CD4-positive, alpha-beta T cell treated with Interleukin-15 for 4 hours (primary cell): ENCODE measurements around the gene ASCC3.

Experiments used
- DNase-seq: peaks from one replicate; pipeline ENCODE4 v3.0.0-alpha.2; 2020; ENCODE audit warnings: low spot score

The ASCC3 gene

DNA sequence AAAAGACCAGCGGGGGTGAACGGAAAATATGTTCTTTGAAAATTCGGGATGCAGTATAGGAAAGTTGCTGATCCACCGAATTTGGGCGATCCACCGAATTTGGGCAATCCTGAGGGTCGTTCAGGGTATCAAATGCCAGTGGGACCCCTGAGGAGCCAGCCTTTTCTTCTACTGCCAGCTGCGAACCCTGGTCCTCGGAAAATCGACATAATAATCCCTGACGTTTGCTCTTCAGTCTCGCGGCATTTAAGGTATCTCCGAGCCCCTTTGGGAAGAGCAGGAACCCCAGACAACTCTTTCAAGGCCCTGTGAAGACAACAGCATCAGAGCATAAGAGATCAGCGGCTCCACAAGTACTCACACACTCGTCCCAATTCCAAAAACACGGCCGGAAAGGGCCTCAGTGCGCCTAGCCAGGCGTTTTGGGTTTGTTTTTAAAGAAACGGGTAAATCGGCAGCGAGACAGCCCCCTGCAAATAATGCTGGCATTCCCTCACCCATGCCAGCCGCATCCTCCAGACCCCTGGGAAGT is 417.4 kb downstream of the ASCC3 start:
- no peak for DNase-seq

- DNase-seq = no peak
Measured at GRCh38 chr6:100462706-100463629, 418.2 kb downstream of the ASCC3 start.

DNA sequence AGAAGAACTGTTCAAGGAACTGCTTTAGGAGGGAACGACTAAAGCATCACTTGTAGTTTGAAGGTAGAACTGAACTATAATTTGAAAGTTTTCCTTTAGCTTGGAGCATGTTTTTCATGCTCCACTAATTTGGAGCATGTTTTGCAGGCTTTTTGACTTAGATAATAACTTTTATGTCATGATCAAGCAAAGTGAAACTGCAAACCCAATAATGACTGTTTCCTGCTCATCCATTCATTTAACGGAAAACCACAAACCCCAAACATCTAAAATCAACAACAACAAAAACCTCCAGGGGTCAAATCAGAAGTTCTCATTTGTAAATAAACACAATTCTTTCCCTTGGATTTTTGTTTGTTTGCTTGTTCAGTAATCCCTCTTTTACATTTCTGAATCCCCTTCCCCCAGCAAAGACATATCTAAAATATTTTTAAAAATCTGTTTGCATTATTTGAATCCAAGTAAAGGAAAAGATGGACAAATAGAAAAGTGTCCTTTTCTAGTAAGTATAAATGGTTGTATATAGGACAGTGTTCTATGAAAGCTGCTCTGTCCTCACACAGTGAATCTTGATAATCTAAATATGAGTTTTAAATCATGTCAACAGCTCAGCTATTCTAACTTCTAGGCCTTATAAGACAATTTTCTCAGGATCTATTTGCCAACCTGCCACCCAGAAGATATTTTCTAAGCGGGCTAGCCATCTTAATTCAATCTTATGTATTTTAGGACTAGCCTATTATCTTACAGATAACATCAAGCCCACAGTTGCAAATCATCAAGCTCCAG is 419.0 kb downstream of the ASCC3 start:
- no peak for DNase-seq

- no peak for DNase-seq
Measured at GRCh38 chr6:100461278-100461916, 419.7 kb downstream of the ASCC3 start.

DNA sequence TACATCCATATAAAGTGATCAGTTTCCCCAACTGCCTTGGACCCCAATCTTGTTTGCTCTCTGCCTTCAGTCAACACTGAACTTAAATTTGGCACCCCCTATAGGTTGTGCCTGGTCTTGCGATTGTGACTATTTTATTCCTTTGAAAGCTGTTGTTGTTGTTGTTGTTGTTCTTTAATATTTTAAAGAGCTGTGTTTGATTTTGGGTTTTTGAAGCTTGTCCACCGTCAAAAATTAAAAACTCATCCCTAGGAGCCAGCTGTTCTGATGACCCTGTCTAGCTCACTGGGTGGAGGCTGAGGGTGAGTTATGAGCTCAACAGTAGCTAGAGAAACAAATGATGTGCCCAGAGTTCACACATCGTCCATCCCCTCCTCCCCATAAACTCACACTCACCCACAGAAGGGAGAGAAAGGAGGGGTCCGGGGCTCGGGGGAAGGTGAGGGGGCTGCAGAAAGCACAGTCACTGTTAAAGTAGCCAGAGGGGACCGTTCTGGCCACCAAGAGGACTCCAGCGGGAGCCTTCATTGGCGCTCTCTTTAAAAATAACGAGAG is 420.4 kb downstream of the ASCC3 start:
- DNase-seq = no peak

GRCh38 chr6:100459592-100460184 is 421.4 kb downstream of the ASCC3 start:
- no peak for DNase-seq

DNA sequence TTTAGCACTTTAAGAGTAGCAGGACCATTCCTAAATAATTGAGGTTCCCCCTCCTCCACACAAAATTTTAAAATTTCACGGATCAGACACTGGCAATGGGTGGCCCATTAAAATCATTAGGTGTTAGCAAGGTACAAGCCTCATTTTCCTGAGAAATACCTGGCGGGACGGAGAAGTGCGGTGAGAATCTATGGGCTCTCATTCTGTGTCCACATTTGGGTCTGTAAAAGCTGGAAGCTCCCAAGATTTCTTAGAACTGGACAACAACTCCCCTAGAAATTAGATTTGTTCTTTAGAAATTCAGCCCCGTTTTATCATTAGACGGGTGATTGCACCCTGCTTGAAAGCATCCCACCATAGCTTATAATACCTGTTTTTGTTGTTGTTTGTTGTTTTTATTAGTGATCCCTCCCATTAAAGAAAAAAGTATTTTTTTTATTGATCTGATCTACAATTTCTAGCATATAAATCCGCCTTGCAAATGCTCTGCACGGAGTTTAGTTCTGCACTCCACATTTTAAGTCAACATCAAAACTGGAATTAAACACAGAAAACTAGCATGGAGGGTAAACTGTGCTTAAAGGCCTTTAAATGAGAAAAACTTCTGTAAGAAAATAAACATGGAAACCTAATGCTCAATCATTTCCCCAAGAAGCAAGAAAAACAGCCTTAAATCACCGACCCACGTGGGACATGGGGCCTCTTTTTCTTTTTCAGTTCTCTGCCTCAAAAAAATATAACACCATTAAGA is 422.1 kb downstream of the ASCC3 start:
- no peak for DNase-seq
